Stimulated activated naive B cell treated with anti-CD40 and anti-IgM and Interleukin-4, amounts not matched to agents 10 μg/mL and 1 μg/mL and 100 μg/mL, for 72 hours (primary cell): ENCODE data around the gene CHRM1.
"Not testable (repeated sequence)": the region's sequence is repeated elsewhere in the genome, so short reads cannot be mapped to it uniquely, and the experiment has no call there.

ENCODE experiments used
- ATAC-seq, 2 donors: fragments of 150-1000 bp; cut with Tn5 transposase; replicated peaks; 2 replicates each; pipeline ENCODE4 v1.10.0; 2021; ENCODE audit warnings: moderate library complexity in 1 of 2
- DNase-seq: peaks from one replicate; pipeline ENCODE4 v3.0.0; 2021
- H3K27ac Mint-ChIP-seq: one replicate; pipeline ENCODE4 v1.8.0; 2022; ENCODE audit warnings: mild to moderate bottlenecking, mixed read lengths
- H3K27me3 Mint-ChIP-seq, 2 donors: one replicate each; pipeline ENCODE4 v1.8.0; 2022; ENCODE audit warnings: mixed read lengths in 2 of 2
- H3K36me3 Mint-ChIP-seq, 2 donors: one replicate each; pipeline ENCODE4 v1.8.0; 2022; ENCODE audit warnings: mixed read lengths in 2 of 2, mild to moderate bottlenecking in 1 of 2
- H3K4me1 Mint-ChIP-seq, 2 donors: one replicate each; pipeline ENCODE4 v1.8.0; 2022; ENCODE audit warnings: mixed read lengths in 2 of 2, mild to moderate bottlenecking in 1 of 2
- H3K4me3 Mint-ChIP-seq, 2 donors: one replicate each; pipeline ENCODE4 v1.8.0; 2022; ENCODE audit warnings: mild to moderate bottlenecking in 2 of 2, mixed read lengths in 2 of 2, moderate library complexity in 1 of 2
- H3K9me3 Mint-ChIP-seq, 2 donors: one replicate each; pipeline ENCODE4 v1.8.0; 2022; ENCODE audit warnings: mixed read lengths in 2 of 2, mild to moderate bottlenecking in 1 of 2

Gene CHRM1

DNA sequence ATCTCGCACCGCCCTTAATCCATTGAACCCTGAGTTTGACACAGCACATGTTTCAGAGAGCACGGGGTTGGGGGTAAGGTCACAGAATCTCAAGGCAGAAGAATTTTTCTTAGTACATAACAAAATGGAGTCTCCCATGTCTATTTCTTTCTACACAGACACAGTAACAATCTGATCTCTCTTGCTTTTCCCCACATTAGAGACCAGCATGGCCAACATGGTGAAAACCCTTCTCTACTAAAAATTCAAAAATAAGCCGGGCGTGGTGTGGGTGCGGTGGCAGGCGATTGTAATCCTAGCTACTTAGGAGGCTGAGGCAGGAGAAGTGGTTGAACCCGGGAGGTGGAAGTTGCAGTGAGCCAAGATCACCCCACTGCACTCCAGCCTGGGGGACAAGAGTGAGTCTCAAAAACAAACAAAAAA, 61.9 kb downstream of the CHRM1 start:
- not testable (repeated sequence) for H3K9me3 Mint-ChIP-seq, H3K27ac Mint-ChIP-seq, ATAC-seq, H3K4me3 Mint-ChIP-seq, DNase-seq, H3K27me3 Mint-ChIP-seq
- H3K36me3 Mint-ChIP-seq, result peaks cover 37 to 43% of the 10 kb centered on the region in 2 donors
- peaks cover 29 to 68% of the 10 kb centered on the region in 2 donors for H3K4me1 Mint-ChIP-seq
